H1 (cell line): ENCODE data around the gene CLN3. TPM values are rescaled to one million over a fixed set of nuclear protein-coding genes. Genes with fewer than 3 reads are reported as not detected.

Experiments
- EGR1 ChIP-seq: IDR thresholded peaks from 2 replicates; pipeline ENCODE4 v1.6.1; 2011; ENCODE audit warnings: low read depth, low read length, borderline replicate concordance
- EP300 ChIP-seq, 2 experiments: IDR thresholded peaks; 1 replicate in 1 of 2; 2 replicates in 1 of 2; pipeline ENCODE4 v1.6.1; 2011 to 2012; ENCODE audit warnings: low read depth in 2 of 2, low read length in 2 of 2, mild to moderate bottlenecking in 2 of 2, borderline replicate concordance in 1 of 2, inconsistent platforms in 1 of 2, moderate library complexity in 1 of 2
- GABPA ChIP-seq: IDR thresholded peaks from 2 replicates; pipeline ENCODE4 v1.6.1; 2011; ENCODE audit warnings: mild to moderate bottlenecking, low read length, moderate library complexity, borderline replicate concordance; ENCODE audit not compliant: insufficient read depth
- KDM4A ChIP-seq: IDR thresholded peaks from one replicate; pipeline ENCODE4 v1.7.1; 2012; ENCODE audit warnings: low read depth, mild to moderate bottlenecking, moderate library complexity, low read length, inconsistent platforms; ENCODE audit not compliant: severe bottlenecking
- NRF1 ChIP-seq: IDR thresholded peaks from 2 replicates; pipeline ENCODE4 v1.6.1; 2011; ENCODE audit warnings: mild to moderate bottlenecking, low read depth, low read length, improper control_type of control experiment
- PHF8 ChIP-seq: fragments of 200-600 bp; sonication (generic); conservative IDR thresholded peaks from 2 replicates; pipeline ENCODE4 v1.7.1; 2012; ENCODE audit warnings: low read depth, mild to moderate bottlenecking, inconsistent platforms, low read length, moderate library complexity
- RBBP5 ChIP-seq: IDR thresholded peaks from 2 replicates; pipeline ENCODE4 v1.7.1; 2012; ENCODE audit warnings: low read depth, mild to moderate bottlenecking, inconsistent platforms, low read length, moderate library complexity, borderline replicate concordance
- SAP30 ChIP-seq: fragments of 300-600 bp; sonication (generic); IDR thresholded peaks from 2 replicates; pipeline ENCODE4 v1.7.1; 2012; ENCODE audit warnings: low read length, moderate library complexity, mild to moderate bottlenecking, inconsistent platforms; ENCODE audit not compliant: insufficient read depth, insufficient replicate concordance
- SIRT6 ChIP-seq: IDR thresholded peaks from one replicate; pipeline ENCODE4 v1.7.1; 2012; ENCODE audit warnings: low read length, inconsistent platforms
- SRF ChIP-seq: IDR thresholded peaks from 2 replicates; pipeline ENCODE4 v1.6.1; 2011; ENCODE audit warnings: mild to moderate bottlenecking, low read depth, low read length, moderate library complexity
- YY1 ChIP-seq: IDR thresholded peaks from 2 replicates; pipeline ENCODE4 v1.6.1; 2011; ENCODE audit warnings: low read depth, mild to moderate bottlenecking, low read length
- polyA plus RNA-seq, 7 experiments: library from polyadenylated mRNA; depleted of rRNA in 3 of 7; stranded (reverse) in 5 of 7; unstranded in 2 of 7; fragments of >200 nt in 5 of 7; fragments of 200-250 nt in 2 of 7; gene quantifications; 1 replicate in 5 of 7; 2 replicates in 1 of 7; 4 replicates in 1 of 7; pipeline versions ENCODE4 v1.2.1 to v1.2.3, GENCODE V29; 2011 to 2013; ENCODE audit warnings: missing spikeins in 2 of 7, mixed read lengths in 2 of 7
- total RNA-seq: library from RNA; stranded (reverse); fragmentation: NEBNext Ultra II Directional; extraction: Animal tissue kit (Norgen Biotek cat#: 25700); gene quantifications from 2 replicates; pipeline ENCODE4 v1.2.1, GENCODE V29; 2021
- TF ChIP-seq, protein P1 (sequence below): fragments of 300-600 bp; sonication (generic); IDR thresholded peaks from 2 replicates; pipeline ENCODE4 v1.7.1; 2012; ENCODE audit warnings: low read length, moderate library complexity, mild to moderate bottlenecking, inconsistent platforms; ENCODE audit not compliant: insufficient replicate concordance

CLN3 gene
- total and polyA plus RNA-seq, 2 of the 8 experiments (the other 6 are each of a cell fraction or from before 2014, with no cell fraction given), result 22.9 to 44.3 TPM

DNA sequence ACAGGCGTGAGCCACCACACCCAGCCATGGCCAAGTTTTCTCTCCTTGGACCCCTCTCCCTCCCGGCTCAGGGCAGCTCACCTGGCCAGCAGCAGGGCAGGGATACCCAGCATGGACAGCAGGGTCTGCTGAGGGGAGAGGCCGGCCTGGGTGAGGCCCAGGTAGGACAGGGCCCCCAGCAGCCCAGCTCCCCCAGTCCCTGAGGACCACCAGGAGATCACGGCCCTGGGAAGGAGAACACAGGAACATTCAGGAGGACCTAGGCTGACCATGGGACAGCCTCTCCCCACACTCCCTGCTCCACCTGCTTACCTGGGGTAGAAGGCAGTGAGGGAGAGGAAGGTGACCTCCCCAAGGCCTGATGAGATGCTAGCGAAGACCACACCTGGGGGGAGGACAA, 5.6 kb downstream of the CLN3 start (continued):
- TF ChIP-seq, protein P1, sequence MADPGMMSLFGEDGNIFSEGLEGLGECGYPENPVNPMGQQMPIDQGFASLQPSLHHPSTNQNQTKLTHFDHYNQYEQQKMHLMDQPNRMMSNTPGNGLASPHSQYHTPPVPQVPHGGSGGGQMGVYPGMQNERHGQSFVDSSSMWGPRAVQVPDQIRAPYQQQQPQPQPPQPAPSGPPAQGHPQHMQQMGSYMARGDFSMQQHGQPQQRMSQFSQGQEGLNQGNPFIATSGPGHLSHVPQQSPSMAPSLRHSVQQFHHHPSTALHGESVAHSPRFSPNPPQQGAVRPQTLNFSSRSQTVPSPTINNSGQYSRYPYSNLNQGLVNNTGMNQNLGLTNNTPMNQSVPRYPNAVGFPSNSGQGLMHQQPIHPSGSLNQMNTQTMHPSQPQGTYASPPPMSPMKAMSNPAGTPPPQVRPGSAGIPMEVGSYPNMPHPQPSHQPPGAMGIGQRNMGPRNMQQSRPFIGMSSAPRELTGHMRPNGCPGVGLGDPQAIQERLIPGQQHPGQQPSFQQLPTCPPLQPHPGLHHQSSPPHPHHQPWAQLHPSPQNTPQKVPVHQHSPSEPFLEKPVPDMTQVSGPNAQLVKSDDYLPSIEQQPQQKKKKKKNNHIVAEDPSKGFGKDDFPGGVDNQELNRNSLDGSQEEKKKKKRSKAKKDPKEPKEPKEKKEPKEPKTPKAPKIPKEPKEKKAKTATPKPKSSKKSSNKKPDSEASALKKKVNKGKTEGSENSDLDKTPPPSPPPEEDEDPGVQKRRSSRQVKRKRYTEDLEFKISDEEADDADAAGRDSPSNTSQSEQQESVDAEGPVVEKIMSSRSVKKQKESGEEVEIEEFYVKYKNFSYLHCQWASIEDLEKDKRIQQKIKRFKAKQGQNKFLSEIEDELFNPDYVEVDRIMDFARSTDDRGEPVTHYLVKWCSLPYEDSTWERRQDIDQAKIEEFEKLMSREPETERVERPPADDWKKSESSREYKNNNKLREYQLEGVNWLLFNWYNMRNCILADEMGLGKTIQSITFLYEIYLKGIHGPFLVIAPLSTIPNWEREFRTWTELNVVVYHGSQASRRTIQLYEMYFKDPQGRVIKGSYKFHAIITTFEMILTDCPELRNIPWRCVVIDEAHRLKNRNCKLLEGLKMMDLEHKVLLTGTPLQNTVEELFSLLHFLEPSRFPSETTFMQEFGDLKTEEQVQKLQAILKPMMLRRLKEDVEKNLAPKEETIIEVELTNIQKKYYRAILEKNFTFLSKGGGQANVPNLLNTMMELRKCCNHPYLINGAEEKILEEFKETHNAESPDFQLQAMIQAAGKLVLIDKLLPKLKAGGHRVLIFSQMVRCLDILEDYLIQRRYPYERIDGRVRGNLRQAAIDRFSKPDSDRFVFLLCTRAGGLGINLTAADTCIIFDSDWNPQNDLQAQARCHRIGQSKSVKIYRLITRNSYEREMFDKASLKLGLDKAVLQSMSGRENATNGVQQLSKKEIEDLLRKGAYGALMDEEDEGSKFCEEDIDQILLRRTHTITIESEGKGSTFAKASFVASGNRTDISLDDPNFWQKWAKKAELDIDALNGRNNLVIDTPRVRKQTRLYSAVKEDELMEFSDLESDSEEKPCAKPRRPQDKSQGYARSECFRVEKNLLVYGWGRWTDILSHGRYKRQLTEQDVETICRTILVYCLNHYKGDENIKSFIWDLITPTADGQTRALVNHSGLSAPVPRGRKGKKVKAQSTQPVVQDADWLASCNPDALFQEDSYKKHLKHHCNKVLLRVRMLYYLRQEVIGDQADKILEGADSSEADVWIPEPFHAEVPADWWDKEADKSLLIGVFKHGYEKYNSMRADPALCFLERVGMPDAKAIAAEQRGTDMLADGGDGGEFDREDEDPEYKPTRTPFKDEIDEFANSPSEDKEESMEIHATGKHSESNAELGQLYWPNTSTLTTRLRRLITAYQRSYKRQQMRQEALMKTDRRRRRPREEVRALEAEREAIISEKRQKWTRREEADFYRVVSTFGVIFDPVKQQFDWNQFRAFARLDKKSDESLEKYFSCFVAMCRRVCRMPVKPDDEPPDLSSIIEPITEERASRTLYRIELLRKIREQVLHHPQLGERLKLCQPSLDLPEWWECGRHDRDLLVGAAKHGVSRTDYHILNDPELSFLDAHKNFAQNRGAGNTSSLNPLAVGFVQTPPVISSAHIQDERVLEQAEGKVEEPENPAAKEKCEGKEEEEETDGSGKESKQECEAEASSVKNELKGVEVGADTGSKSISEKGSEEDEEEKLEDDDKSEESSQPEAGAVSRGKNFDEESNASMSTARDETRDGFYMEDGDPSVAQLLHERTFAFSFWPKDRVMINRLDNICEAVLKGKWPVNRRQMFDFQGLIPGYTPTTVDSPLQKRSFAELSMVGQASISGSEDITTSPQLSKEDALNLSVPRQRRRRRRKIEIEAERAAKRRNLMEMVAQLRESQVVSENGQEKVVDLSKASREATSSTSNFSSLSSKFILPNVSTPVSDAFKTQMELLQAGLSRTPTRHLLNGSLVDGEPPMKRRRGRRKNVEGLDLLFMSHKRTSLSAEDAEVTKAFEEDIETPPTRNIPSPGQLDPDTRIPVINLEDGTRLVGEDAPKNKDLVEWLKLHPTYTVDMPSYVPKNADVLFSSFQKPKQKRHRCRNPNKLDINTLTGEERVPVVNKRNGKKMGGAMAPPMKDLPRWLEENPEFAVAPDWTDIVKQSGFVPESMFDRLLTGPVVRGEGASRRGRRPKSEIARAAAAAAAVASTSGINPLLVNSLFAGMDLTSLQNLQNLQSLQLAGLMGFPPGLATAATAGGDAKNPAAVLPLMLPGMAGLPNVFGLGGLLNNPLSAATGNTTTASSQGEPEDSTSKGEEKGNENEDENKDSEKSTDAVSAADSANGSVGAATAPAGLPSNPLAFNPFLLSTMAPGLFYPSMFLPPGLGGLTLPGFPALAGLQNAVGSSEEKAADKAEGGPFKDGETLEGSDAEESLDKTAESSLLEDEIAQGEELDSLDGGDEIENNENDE, result no peak
- no peak for TF ChIP-seq EGR1
- TF ChIP-seq RBBP5, result no peak
- TF ChIP-seq SAP30, result no peak
- no peak for TF ChIP-seq NRF1
- no peak for TF ChIP-seq KDM4A
- TF ChIP-seq SRF, result no peak
- no peak for TF ChIP-seq GABPA
- TF ChIP-seq EP300 (IDR thresholded peaks at IDR 0.05; ENCODE audit: borderline replicate concordance in 1 of 2, low read depth in 2 of 2, low read length in 2 of 2), result no peak
- TF ChIP-seq YY1, result no peak
- no peak for TF ChIP-seq SIRT6
- no peak for TF ChIP-seq PHF8
